ENCODE measurements around the gene HEMK1. TPM values are rescaled to one million over a fixed set of nuclear protein-coding genes. Genes with fewer than 3 reads are reported as not detected.

HEMK1 gene
- total RNA-seq: 10 to 100 TPM in 1 of 4 donors, 1 to 10 TPM in 3; 3.8 to 10.6 (median 8.4) TPM

GRCh38 chr3:50568947-50569749 lies at the start of gene HEMK1:
Gene HEMK1, plus strand, starts transcription at chr3:50569522. Its CDS starts 1,583 bp downstream, at chr3:50571105.
- H3K4me1 ChIP-seq: peaks cover 52% of the 10 kb centered on the region
- peak; percentile 99 for DNase-seq (ENCODE audit: low spot score in 2 of 2)
- peak in 1 of 2 donors; percentile 39 for TF ChIP-seq POLR2A (IDR thresholded peaks at IDR 0.05)
- TF ChIP-seq CTCF (IDR thresholded peaks at IDR 0.05): no peak
- TF ChIP-seq POLR2AphosphoS5 (IDR thresholded peaks at IDR 0.05): peak in 2 of 3 donors; percentile 44 to 87
- peak within 1 kb of the TSS; percentile 84 for H3K27ac ChIP-seq
- peak within 1 kb of the TSS; percentile 67 for H3K4me3 ChIP-seq
- WGBS: under 1% methylated on average over 37 of the region's 55 CpGs
- no peaks in the 10 kb centered on the region for H3K27me3 ChIP-seq
- H3K9me3 ChIP-seq: no peaks in the 10 kb centered on the region
- no peaks in the 10 kb centered on the region for H3K36me3 ChIP-seq

- 59% methylated on average over 3 of the region's 3 CpGs for WGBS
- Histone ChIP-seq H3K4me3 (no peak overlapping the region), H3K27ac (no peak overlapping the region), H3K4me1 (peaks cover 11% of the 10 kb centered on the region), H3K9me3 (no peaks in the 10 kb centered on the region), H3K27me3 (no peaks in the 10 kb centered on the region), H3K36me3 (no peaks in the 10 kb centered on the region)
- DNase-seq (ENCODE audit: low spot score in 2 of 2): no peak
- TF ChIP-seq CTCF (IDR thresholded peaks at IDR 0.05) (no peak), POLR2A (IDR thresholded peaks at IDR 0.05) (no peak), POLR2AphosphoS5 (IDR thresholded peaks at IDR 0.05) (no peak), EP300 (IDR thresholded peaks at IDR 0.05) (no peak)
These were observed 48.5 kb upstream of the HEMK1 start for GRCh38 chr3:50520849-50521248.

- H3K27ac ChIP-seq: no peak overlapping the region
- peaks cover 4% of the 10 kb centered on the region for H3K4me1 ChIP-seq
- 60% methylated on average over 5 of the region's 5 CpGs for WGBS
- no peak overlapping the region for H3K4me3 ChIP-seq
- no peak for DNase-seq (ENCODE audit: low spot score in 2 of 2)
- TF ChIP-seq POLR2AphosphoS5 (IDR thresholded peaks at IDR 0.05) (no peak), POLR2A (IDR thresholded peaks at IDR 0.05) (no peak), EP300 (IDR thresholded peaks at IDR 0.05) (no peak), CTCF (IDR thresholded peaks at IDR 0.05) (no peak)
- no peaks in the 10 kb centered on the region for H3K36me3 ChIP-seq
- H3K27me3 ChIP-seq: no peaks in the 10 kb centered on the region
- no peaks in the 10 kb centered on the region for H3K9me3 ChIP-seq
These were observed 47.8 kb upstream of the HEMK1 start for GRCh38 chr3:50521572-50521971.

- Histone ChIP-seq H3K4me3 (no peak overlapping the region), H3K9me3 (no peaks in the 10 kb centered on the region), H3K4me1 (no peaks in the 10 kb centered on the region), H3K27ac (no peak overlapping the region), H3K36me3 (no peaks in the 10 kb centered on the region), H3K27me3 (no peaks in the 10 kb centered on the region)
- DNase-seq (ENCODE audit: low spot score in 2 of 2): no peak
- 77% methylated on average over 9 of the region's 9 CpGs for WGBS
- TF ChIP-seq CTCF (IDR thresholded peaks at IDR 0.05): no peak
- TF ChIP-seq POLR2A (IDR thresholded peaks at IDR 0.05): no peak
- no peak for TF ChIP-seq EP300 (IDR thresholded peaks at IDR 0.05)
- no peak for TF ChIP-seq POLR2AphosphoS5 (IDR thresholded peaks at IDR 0.05)
These were observed 46.0 kb upstream of the HEMK1 start for GRCh38 chr3:50523279-50523811.

- H3K4me3 ChIP-seq: no peak overlapping the region
- no peaks in the 10 kb centered on the region for H3K9me3 ChIP-seq
- no peaks in the 10 kb centered on the region for H3K36me3 ChIP-seq
- WGBS: 93% methylated on average over 5 of the region's 5 CpGs
- H3K27me3 ChIP-seq: peaks cover under 1% of the 10 kb centered on the region
- H3K27ac ChIP-seq: no peak overlapping the region
- H3K4me1 ChIP-seq: peaks cover 2% of the 10 kb centered on the region
- DNase-seq (ENCODE audit: low spot score in 2 of 2): no peak
- TF ChIP-seq EP300 (IDR thresholded peaks at IDR 0.05): no peak
- TF ChIP-seq CTCF (IDR thresholded peaks at IDR 0.05): no peak
- TF ChIP-seq POLR2AphosphoS5 (IDR thresholded peaks at IDR 0.05): no peak
These were observed 44.6 kb upstream of the HEMK1 start for GRCh38 chr3:50524746-50525145.

Measured in suprapubic skin (tissue), 4 donors.